GM12892 (cell line): ENCODE results near the gene PNPLA2.

Experiments used
- POLR2A ChIP-seq: IDR thresholded peaks from 2 replicates; pipeline ENCODE4 v1.6.1; 2011; ENCODE audit warnings: low read depth, low read length, control low read depth
- POLR2AphosphoS5 ChIP-seq: IDR thresholded peaks from 2 replicates; pipeline ENCODE4 v1.6.1; 2011; ENCODE audit warnings: low read depth, low read length, control low read depth

DNA sequence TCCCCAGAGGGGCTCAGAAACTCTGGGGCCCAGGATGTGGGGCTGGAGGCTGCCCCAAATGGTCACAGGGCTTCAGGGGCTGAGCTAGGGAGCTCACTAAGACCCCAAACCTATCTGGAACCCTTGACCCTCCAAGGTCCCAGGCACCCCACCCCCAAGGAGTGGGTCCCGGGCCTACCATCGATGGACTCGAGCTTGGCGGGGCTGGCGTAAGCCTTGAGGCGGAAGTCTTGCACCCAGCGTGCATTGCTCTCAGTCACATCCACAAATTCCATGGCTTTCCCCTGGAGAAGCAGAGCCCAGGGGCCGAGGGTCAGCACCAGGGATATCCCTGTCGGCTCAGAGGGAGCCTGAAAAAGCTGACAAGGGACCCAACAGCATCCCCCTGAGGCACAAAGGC is 44.9 kb upstream of the PNPLA2 start:
- TF ChIP-seq POLR2A (no peak), POLR2AphosphoS5 (no peak)
